ENCODE measurements around the gene RSU1. TPM values are rescaled to one million over a fixed set of nuclear protein-coding genes. Genes with fewer than 3 reads are reported as not detected.

The RSU1 gene
- total RNA-seq, 1 donor, result 94.1 TPM

GRCh38 chr10:16751244-16751643 lies 66.0 kb downstream of the RSU1 start:
- H3K4me2 ChIP-seq (ENCODE audit: insufficient read depth, low read length), result no peak overlapping the region
- H3K9me3 ChIP-seq (ENCODE audit: low read depth, low read length), result no peaks in the 10 kb centered on the region
- H3K4me1 ChIP-seq (ENCODE audit: insufficient read depth, low read length), result peaks cover under 1% of the 10 kb centered on the region
- H3K79me2 ChIP-seq (ENCODE audit: insufficient read depth, low read length), result peaks cover 7% of the 10 kb centered on the region
- peaks cover 31% of the 10 kb centered on the region for H3K36me3 ChIP-seq (ENCODE audit: insufficient read depth, low read length)
- H3K27ac ChIP-seq (ENCODE audit: low read depth, low read length), result no peak overlapping the region
- H4K20me1 ChIP-seq (ENCODE audit: insufficient read depth, low read length), result peaks cover 4% of the 10 kb centered on the region
- no peak overlapping the region for H3K4me3 ChIP-seq (ENCODE audit: insufficient read depth, low read length)
- DNase-seq (ENCODE audit: insufficient read length, low spot score, missing footprints), result no peak
- no peaks in the 10 kb centered on the region for H3K27me3 ChIP-seq (ENCODE audit: insufficient read depth, low read length)
- H2AFZ ChIP-seq (ENCODE audit: low read length), result no peak overlapping the region
- TF ChIP-seq, protein P1, sequence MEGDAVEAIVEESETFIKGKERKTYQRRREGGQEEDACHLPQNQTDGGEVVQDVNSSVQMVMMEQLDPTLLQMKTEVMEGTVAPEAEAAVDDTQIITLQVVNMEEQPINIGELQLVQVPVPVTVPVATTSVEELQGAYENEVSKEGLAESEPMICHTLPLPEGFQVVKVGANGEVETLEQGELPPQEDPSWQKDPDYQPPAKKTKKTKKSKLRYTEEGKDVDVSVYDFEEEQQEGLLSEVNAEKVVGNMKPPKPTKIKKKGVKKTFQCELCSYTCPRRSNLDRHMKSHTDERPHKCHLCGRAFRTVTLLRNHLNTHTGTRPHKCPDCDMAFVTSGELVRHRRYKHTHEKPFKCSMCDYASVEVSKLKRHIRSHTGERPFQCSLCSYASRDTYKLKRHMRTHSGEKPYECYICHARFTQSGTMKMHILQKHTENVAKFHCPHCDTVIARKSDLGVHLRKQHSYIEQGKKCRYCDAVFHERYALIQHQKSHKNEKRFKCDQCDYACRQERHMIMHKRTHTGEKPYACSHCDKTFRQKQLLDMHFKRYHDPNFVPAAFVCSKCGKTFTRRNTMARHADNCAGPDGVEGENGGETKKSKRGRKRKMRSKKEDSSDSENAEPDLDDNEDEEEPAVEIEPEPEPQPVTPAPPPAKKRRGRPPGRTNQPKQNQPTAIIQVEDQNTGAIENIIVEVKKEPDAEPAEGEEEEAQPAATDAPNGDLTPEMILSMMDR (IDR thresholded peaks at IDR 0.05; ENCODE audit: extremely low read depth, low read depth, low read length), result no peak

DNA sequence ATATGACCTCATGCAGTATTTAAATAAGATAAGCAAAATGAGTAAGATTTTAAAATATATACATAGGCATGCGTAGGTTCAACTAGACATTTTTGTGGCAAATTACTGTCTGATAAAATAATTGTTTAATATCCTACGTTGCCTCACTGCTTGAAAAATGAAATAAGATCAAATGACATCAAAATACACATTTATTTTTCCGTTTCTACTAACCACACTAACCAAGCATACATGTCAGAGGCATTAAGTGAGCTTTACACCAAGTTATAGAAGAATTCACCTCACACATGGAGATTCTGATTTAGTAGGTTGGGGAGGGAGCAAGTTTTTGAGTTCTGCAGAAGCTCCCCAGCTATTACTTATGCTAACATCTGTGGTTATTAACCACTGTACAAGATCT lies 66.8 kb downstream of the RSU1 start:
- Histone ChIP-seq H3K4me3 (ENCODE audit: insufficient read depth, low read length) (no peak overlapping the region), H3K27me3 (ENCODE audit: insufficient read depth, low read length) (no peaks in the 10 kb centered on the region), H3K36me3 (ENCODE audit: insufficient read depth, low read length) (peaks cover 31% of the 10 kb centered on the region), H4K20me1 (ENCODE audit: insufficient read depth, low read length) (peaks cover 4% of the 10 kb centered on the region), H3K4me1 (ENCODE audit: insufficient read depth, low read length) (no peaks in the 10 kb centered on the region), H3K4me2 (ENCODE audit: insufficient read depth, low read length) (no peak overlapping the region), H2AFZ (ENCODE audit: low read length) (no peak overlapping the region), H3K79me2 (ENCODE audit: insufficient read depth, low read length) (peaks cover under 1% of the 10 kb centered on the region), H3K9me3 (ENCODE audit: low read depth, low read length) (no peaks in the 10 kb centered on the region), H3K27ac (ENCODE audit: low read depth, low read length) (no peak overlapping the region)
- DNase-seq (ENCODE audit: insufficient read length, low spot score, missing footprints), result no peak
- TF ChIP-seq, protein P1 (IDR thresholded peaks at IDR 0.05; ENCODE audit: extremely low read depth, low read depth, low read length), result no peak

DNA sequence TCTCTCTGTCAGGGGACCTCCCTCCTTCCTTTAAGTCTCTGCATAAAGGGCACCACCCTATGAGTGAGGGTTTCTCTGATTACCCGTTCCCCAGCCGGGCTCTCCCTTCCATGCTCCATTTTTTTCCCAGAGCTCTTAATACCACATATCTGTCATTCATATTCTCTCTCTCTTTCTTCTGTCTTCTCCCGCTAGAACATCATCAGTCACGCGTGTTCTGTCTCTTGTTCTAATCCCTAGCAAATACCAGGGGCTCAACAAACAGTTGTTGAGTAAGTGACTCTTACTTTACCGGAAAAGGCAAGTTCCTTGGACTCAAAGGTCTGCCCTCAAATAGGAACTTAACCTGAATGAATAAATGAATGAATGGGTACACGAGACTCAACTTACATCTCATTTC lies 68.5 kb downstream of the RSU1 start:
- no peak for DNase-seq (ENCODE audit: insufficient read length, low spot score, missing footprints)

DNA sequence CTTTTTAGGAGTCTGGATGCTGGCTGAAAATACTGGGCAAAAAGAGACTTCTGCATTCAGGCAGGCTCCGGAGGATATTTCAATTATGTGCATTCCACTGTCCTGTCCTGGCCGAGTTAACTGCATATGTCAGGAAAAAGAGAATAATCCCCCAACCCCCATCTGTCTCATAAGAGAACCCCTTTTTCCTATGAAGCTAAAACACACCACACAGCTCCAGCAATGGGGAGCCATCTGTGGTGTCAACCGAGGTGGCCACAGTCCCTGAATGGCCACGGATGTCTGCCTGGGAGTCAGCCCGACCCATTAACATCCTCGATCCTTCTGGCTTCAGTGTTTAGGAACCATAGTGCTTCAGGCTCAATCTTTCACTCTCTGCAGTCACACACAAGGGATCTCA lies 70.4 kb downstream of the RSU1 start:
- peak; percentile 21 for DNase-seq (ENCODE audit: insufficient read length, low spot score, missing footprints)
- TF ChIP-seq, protein P1 (IDR thresholded peaks at IDR 0.05; ENCODE audit: extremely low read depth, low read depth, low read length), result no peak
- Histone ChIP-seq H3K36me3 (ENCODE audit: insufficient read depth, low read length) (peaks cover 25% of the 10 kb centered on the region), H3K27ac (ENCODE audit: low read depth, low read length) (no peak overlapping the region), H3K4me1 (ENCODE audit: insufficient read depth, low read length) (no peaks in the 10 kb centered on the region), H3K27me3 (ENCODE audit: insufficient read depth, low read length) (no peaks in the 10 kb centered on the region), H2AFZ (ENCODE audit: low read length) (no peak overlapping the region), H3K79me2 (ENCODE audit: insufficient read depth, low read length) (no peaks in the 10 kb centered on the region), H3K4me3 (ENCODE audit: insufficient read depth, low read length) (no peak overlapping the region), H4K20me1 (ENCODE audit: insufficient read depth, low read length) (peaks cover 12% of the 10 kb centered on the region), H3K4me2 (ENCODE audit: insufficient read depth, low read length) (no peak overlapping the region), H3K9me3 (ENCODE audit: low read depth, low read length) (no peaks in the 10 kb centered on the region)

More for the DNA sequence above, 68.5 kb downstream of the RSU1 start:
- Histone ChIP-seq H3K27me3 (ENCODE audit: insufficient read depth, low read length) (no peaks in the 10 kb centered on the region), H3K4me3 (ENCODE audit: insufficient read depth, low read length) (no peak overlapping the region), H3K4me2 (ENCODE audit: insufficient read depth, low read length) (no peak overlapping the region), H3K4me1 (ENCODE audit: insufficient read depth, low read length) (no peaks in the 10 kb centered on the region), H4K20me1 (ENCODE audit: insufficient read depth, low read length) (peaks cover 12% of the 10 kb centered on the region), H3K36me3 (ENCODE audit: insufficient read depth, low read length) (peaks cover 31% of the 10 kb centered on the region), H3K79me2 (ENCODE audit: insufficient read depth, low read length) (no peaks in the 10 kb centered on the region), H3K27ac (ENCODE audit: low read depth, low read length) (no peak overlapping the region), H3K9me3 (ENCODE audit: low read depth, low read length) (no peaks in the 10 kb centered on the region), H2AFZ (ENCODE audit: low read length) (no peak overlapping the region)
- TF ChIP-seq, protein P1 (IDR thresholded peaks at IDR 0.05; ENCODE audit: extremely low read depth, low read depth, low read length), result no peak
